PFSK-1 (cell line): ENCODE measurements around the gene PHF14.

Experiments
- POLR2AphosphoS5 ChIP-seq: IDR thresholded peaks from 2 replicates; pipeline ENCODE4 v1.6.1; 2012; ENCODE audit warnings: low read depth, mild to moderate bottlenecking, control low read depth, low read length, moderate library complexity
- TAF1 ChIP-seq: IDR thresholded peaks from 2 replicates; pipeline ENCODE4 v1.6.1; 2012; ENCODE audit warnings: low read length, control low read depth, borderline replicate concordance; ENCODE audit not compliant: insufficient read depth

- no peak for TF ChIP-seq POLR2AphosphoS5
- TF ChIP-seq TAF1, result no peak
Observed at GRCh38 chr7:11212816-11213215, 239.1 kb downstream of the PHF14 start.
